B cell (primary cell): ENCODE data around the gene IL17F. TPM values are rescaled to one million over a fixed set of nuclear protein-coding genes. Genes with fewer than 3 reads are reported as not detected.

Source experiments
- ATAC-seq: fragments of 200-7000 bp; cut with Tn5 transposase; one replicate; pipeline ENCODE4 v1.10.0; 2021; ENCODE audit warnings: low read depth, mild to moderate bottlenecking, moderate number of reproducible peaks, moderate library complexity
- CTCF ChIA-PET: fragments of 350-600 bp; sonication (Branson Sonifier 250); formaldehyde crosslinking; loops from one replicate; lab custom pipeline; 2021; ENCODE audit warnings: antibody characterized with exemption, inconsistent platforms; lab: Charles Lee
- POLR2A ChIA-PET: fragments of 350-600 bp; sonication (Branson Sonifier 250); formaldehyde crosslinking; loops from one replicate; lab custom pipeline; 2021; ENCODE audit warnings: antibody characterized with exemption; lab: Charles Lee
- DNase-seq: peaks from one replicate; pipeline ENCODE4 v3.0.0; 2013
- H2AFZ ChIP-seq: 2 replicates; pipeline ENCODE4 v1.6.1; 2012; ENCODE audit warnings: mild to moderate bottlenecking, low read depth, low read length; ENCODE audit not compliant: insufficient read depth, poor library complexity, severe bottlenecking
- H3K27ac ChIP-seq, 2 donors: 1 replicate in 1 of 2; 2 replicates in 1 of 2; pipeline ENCODE4 v1.5.1; 2012 to 2013; ENCODE audit warnings: low read length in 2 of 2, mild to moderate bottlenecking in 2 of 2, moderate library complexity in 1 of 2
- H3K27me3 ChIP-seq, 4 experiments: fragments of 200-600 bp in 1 of 4; sonication (generic) in 1 of 4; replicated peaks in 1 of 4; 1 replicate in 2 of 4; 2 replicates in 2 of 4; pipeline versions ENCODE4 v1.6.1 to v1.7.0; 2013 to 2016; ENCODE audit warnings: low read length in 3 of 4, mild to moderate bottlenecking in 2 of 4, mixed read lengths in 1 of 4, moderate library complexity in 1 of 4; ENCODE audit not compliant: insufficient read depth in 4 of 4, control insufficient read depth in 3 of 4; ENCODE audit errors: control extremely low read depth in 1 of 4
- H3K36me3 ChIP-seq, 2 experiments: replicated peaks in 1 of 2; 1 replicate in 1 of 2; 2 replicates in 1 of 2; pipeline versions ENCODE4 v1.6.1 to v1.7.1; 2013; ENCODE audit warnings: low read length in 1 of 2; ENCODE audit not compliant: insufficient read depth in 2 of 2, control insufficient read depth in 1 of 2; ENCODE audit errors: control extremely low read depth in 1 of 2, extremely low read depth in 1 of 2
- H3K4me1 ChIP-seq, 2 donors: fragments of 200-600 bp in 1 of 2; sonication (generic) in 1 of 2; 1 replicate in 1 of 2; 2 replicates in 1 of 2; pipeline versions ENCODE4 v1.5.1 to v1.6.1; 2013 to 2017; ENCODE audit warnings: low read length in 2 of 2; ENCODE audit not compliant: control insufficient read depth in 2 of 2, insufficient read depth in 2 of 2
- H3K4me2 ChIP-seq: replicated peaks from 2 replicates; pipeline ENCODE3; 2012; ENCODE audit warnings: mild to moderate bottlenecking, low read depth, low read length; ENCODE audit not compliant: poor library complexity, severe bottlenecking
- H3K4me3 ChIP-seq, 5 experiments: fragments of 200-600 bp in 1 of 5; sonication (generic) in 1 of 5; 1 replicate in 3 of 5; 2 replicates in 2 of 5; pipeline versions ENCODE4 v1.5.1 to v1.7.0; 2011 to 2016; ENCODE audit warnings: low read length in 4 of 5, mild to moderate bottlenecking in 4 of 5, low read depth in 2 of 5, control low read depth in 1 of 5, moderate library complexity in 1 of 5; ENCODE audit not compliant: insufficient read depth in 1 of 5; ENCODE audit errors: control extremely low read depth in 1 of 5, extremely low read depth in 1 of 5
- H3K79me2 ChIP-seq: fragments of 200-600 bp; sonication (generic); one replicate; pipeline ENCODE4 v1.6.0; 2016; ENCODE audit warnings: low read length; ENCODE audit not compliant: control insufficient read depth, insufficient read depth
- H3K9ac ChIP-seq: fragments of 200-600 bp; sonication (generic); 2 replicates; pipeline ENCODE4 v1.6.1; 2017; ENCODE audit warnings: mild to moderate bottlenecking, low read length, moderate library complexity
- H3K9me3 ChIP-seq, 3 donors: one replicate each; pipeline versions ENCODE4 v1.6.1 to v1.7.1; 2013; ENCODE audit warnings: low read length in 2 of 3; ENCODE audit not compliant: control insufficient read depth in 2 of 3, insufficient read depth in 1 of 3; ENCODE audit errors: control extremely low read depth in 1 of 3
- H4K20me1 ChIP-seq: 2 replicates; pipeline ENCODE4 v1.6.0; 2012; ENCODE audit warnings: mild to moderate bottlenecking, low read length; ENCODE audit not compliant: insufficient read depth, control insufficient read depth, poor library complexity, severe bottlenecking
- H3K27ac Mint-ChIP-seq: one replicate; pipeline ENCODE4 v1.8.0; 2021; ENCODE audit warnings: mixed read lengths
- H3K27me3 Mint-ChIP-seq: one replicate; pipeline ENCODE4 v1.8.0; 2021; ENCODE audit warnings: mixed read lengths
- H3K4me1 Mint-ChIP-seq: one replicate; pipeline ENCODE4 v1.8.0; 2021; ENCODE audit warnings: mixed read lengths
- H3K4me3 Mint-ChIP-seq: one replicate; pipeline ENCODE4 v1.8.0; 2021; ENCODE audit warnings: mixed read lengths
- H3K9me3 Mint-ChIP-seq: one replicate; pipeline ENCODE4 v1.8.0; 2022; ENCODE audit warnings: mixed read lengths; ENCODE audit not compliant: insufficient read depth
- CTCF ChIP-seq: fragments of 200-600 bp; IDR thresholded peaks from one replicate; pipeline ENCODE4 v1.8.0; 2022; ENCODE audit warnings: antibody characterized with exemption, mild to moderate bottlenecking
- EZH2 ChIP-seq: IDR thresholded peaks from 2 replicates; pipeline ENCODE4 v1.6.1; 2012; ENCODE audit warnings: borderline replicate concordance, low read depth, mild to moderate bottlenecking, moderate library complexity, low read length; ENCODE audit not compliant: insufficient read depth, poor library complexity, severe bottlenecking
- WGBS: methylation state at CpG from one replicate; pipeline ENCODE4 v1.1.5; 2013; ENCODE audit warnings: missing lambda C conversion rate; ENCODE audit not compliant: insufficient coverage; 5-methylcytosine and 5-hydroxymethylcytosine counted together
- intact Hi-C: fragments of 100-400 bp; cut with micrococcal nuclease; formaldehyde crosslinking; loops from one replicate; pipeline ENCODE4 v1.10.0; 2022
- polyA plus RNA-seq: library from polyadenylated mRNA; depleted of rRNA; stranded (reverse); fragments of >200 nt; gene quantifications from 2 replicates; pipeline ENCODE4 v1.2.3, GENCODE V29; 2012
- total RNA-seq, 2 donors: library from RNA; stranded (reverse); fragments of 120-200 nt in 1 of 2; gene quantifications; 1 replicate in 1 of 2; 2 replicates in 1 of 2; pipeline versions ENCODE4 v1.2.3 to v1.2.4, GENCODE V29; 2013 to 2022

Gene IL17F
- total and polyA plus RNA-seq, 2 donors (not counting 1 experiment from before 2014, with no cell fraction given), result not detected

- DNase-seq (no peak), ATAC-seq (no peak)
- ChIA-PET CTCF (interaction anchor here (1.6 kb wide), 1 partner anchor 125 kb away, joined by 6 read pairs; no protein-coding TSS in a partner anchor), POLR2A (no interaction called here)
- no peak overlapping the region for H3K9ac ChIP-seq
- H3K4me3 ChIP-seq, result no peak overlapping the region
- H4K20me1 ChIP-seq, result no peaks in the 10 kb centered on the region
- intact Hi-C loops, result no loop called here
- Mint-ChIP-seq H3K9me3 (no peaks in the 10 kb centered on the region), H3K27ac (no peak overlapping the region), H3K4me1 (no peaks in the 10 kb centered on the region), H3K27me3 (no peaks in the 10 kb centered on the region), H3K4me3 (no peak overlapping the region)
- no peaks in the 10 kb centered on the region for H3K4me1 ChIP-seq
- H3K9me3 ChIP-seq, result no peaks in the 10 kb centered on the region
- H2AFZ ChIP-seq, result no peak overlapping the region
- peaks cover 18% of the 10 kb centered on the region for H3K79me2 ChIP-seq
- H3K27me3 ChIP-seq, result no peaks in the 10 kb centered on the region
- over 99% methylated on average over 8 of the region's 10 CpGs for WGBS
- no peak overlapping the region for H3K27ac ChIP-seq
- no peak overlapping the region for H3K4me2 ChIP-seq
- no peak for TF ChIP-seq CTCF
- no peak for TF ChIP-seq EZH2
- H3K36me3 ChIP-seq, result peaks cover 6 to 88% of the 10 kb centered on the region in 2 experiments
These were observed 31.8 kb upstream of the IL17F start for GRCh38 chr6:52276130-52276529.

GRCh38 chr6:52271852-52272460 is 27.7 kb upstream of the IL17F start:
- no peak overlapping the region for H3K27ac Mint-ChIP-seq
- Histone ChIP-seq H3K4me2 (no peak overlapping the region), H3K4me3 (no peak overlapping the region), H4K20me1 (no peaks in the 10 kb centered on the region), H2AFZ (no peak overlapping the region), H3K4me1 (no peaks in the 10 kb centered on the region), H3K27me3 (no peaks in the 10 kb centered on the region), H3K9ac (no peak overlapping the region), H3K79me2 (peaks cover 4% of the 10 kb centered on the region), H3K9me3 (no peaks in the 10 kb centered on the region), H3K27ac (no peak overlapping the region), H3K36me3 (peaks cover 5 to 82% of the 10 kb centered on the region in 2 experiments)
- CTCF ChIA-PET, result no interaction called here
- ATAC-seq (no peak), DNase-seq (no peak)
- H3K4me1 Mint-ChIP-seq, result no peaks in the 10 kb centered on the region
- POLR2A ChIA-PET, result no interaction called here
- no peaks in the 10 kb centered on the region for H3K9me3 Mint-ChIP-seq
- WGBS, result 97% methylated on average over 6 of the region's 9 CpGs
- no peaks in the 10 kb centered on the region for H3K27me3 Mint-ChIP-seq
- TF ChIP-seq EZH2 (no peak), CTCF (no peak)
- intact Hi-C loops, result no loop called here
- no peak overlapping the region for H3K4me3 Mint-ChIP-seq
